Dermis blood vessel endothelial cell (primary cell): ENCODE results near the gene JPH4. TPM values are rescaled to one million over a fixed set of nuclear protein-coding genes. Genes with fewer than 3 reads are reported as not detected.

ENCODE experiments used
- DNase-seq: peaks from one replicate; pipeline ENCODE4 v3.0.0; 2010
- total RNA-seq: library from RNA; depleted of rRNA; stranded (reverse); fragments of >200 nt; gene quantifications from 2 replicates; pipeline ENCODE4 v1.2.3, GENCODE V29; 2014

Gene JPH4
- total RNA-seq, 1 donor from 2014 or later = not detected

- no peak for DNase-seq
Observed at GRCh38 chr14:23561873-23562821, 16.4 kb downstream of the JPH4 start.

- no peak for DNase-seq
Observed at GRCh38 chr14:23561259-23561658, 17.3 kb downstream of the JPH4 start.

GRCh38 chr14:23559926-23560520, 18.6 kb downstream of the JPH4 start:
- no peak for DNase-seq

GRCh38 chr14:23559010-23559925, 19.3 kb downstream of the JPH4 start:
- DNase-seq = peak; percentile 78

GRCh38 chr14:23558346-23559009, 20.1 kb downstream of the JPH4 start:
- DNase-seq = no peak

- DNase-seq = no peak
Observed at GRCh38 chr14:23557946-23558345, 20.6 kb downstream of the JPH4 start.

GRCh38 chr14:23557521-23557920, 21.1 kb downstream of the JPH4 start:
- DNase-seq = no peak

GRCh38 chr14:23556700-23557440, 21.7 kb downstream of the JPH4 start:
- DNase-seq = peak; percentile 15

- DNase-seq = peak; percentile 91
Observed at GRCh38 chr14:23555882-23556699, 22.5 kb downstream of the JPH4 start, which contains the start of gene THTPA. TSS of gene THTPA (plus strand) at chr14:23556271. CDS start at chr14:23556758, 487 bp downstream.

GRCh38 chr14:23555533-23555881, 23.1 kb downstream of the JPH4 start:
- DNase-seq = no peak

GRCh38 chr14:23551266-23552028, 27.1 kb downstream of the JPH4 start, which contains the start of gene ZFHX2:
TSS of gene ZFHX2 (minus strand) at chr14:23551765. CDS start at chr14:23535325, 16,440 bp downstream.
- peak; percentile 76 for DNase-seq

- DNase-seq = no peak
Observed at GRCh38 chr14:23550812-23551265, 27.8 kb downstream of the JPH4 start.

- DNase-seq = no peak
Observed at GRCh38 chr14:23550131-23550811, 28.3 kb downstream of the JPH4 start.

- no peak for DNase-seq
Observed at GRCh38 chr14:23548351-23549318, 30.0 kb downstream of the JPH4 start.

- no peak for DNase-seq
Observed at GRCh38 chr14:23547924-23548323, 30.7 kb downstream of the JPH4 start.

GRCh38 chr14:23546450-23547035, 32.0 kb downstream of the JPH4 start:
- DNase-seq = no peak

GRCh38 chr14:23545740-23546365, 32.7 kb downstream of the JPH4 start:
- DNase-seq = no peak
